HT1080 (cell line): Measurements from ENCODE around the gene FGD3. TPM values are rescaled to one million over a fixed set of nuclear protein-coding genes. Genes with fewer than 3 reads are reported as not detected.

Source experiments
- DNase-seq: peaks from one replicate; pipeline ENCODE4 v3.0.0-alpha.2; 2015; ENCODE audit warnings: low read depth
- total RNA-seq: library from RNA; depleted of rRNA; stranded (reverse); fragments of >200 nt; shearing (Covaris generic); gene quantifications from 2 replicates; pipeline ENCODE4 v1.2.3, GENCODE V29; 2014

The FGD3 gene
- total RNA-seq, 1 experiment from 2014 or later, result 0.06 TPM

DNA sequence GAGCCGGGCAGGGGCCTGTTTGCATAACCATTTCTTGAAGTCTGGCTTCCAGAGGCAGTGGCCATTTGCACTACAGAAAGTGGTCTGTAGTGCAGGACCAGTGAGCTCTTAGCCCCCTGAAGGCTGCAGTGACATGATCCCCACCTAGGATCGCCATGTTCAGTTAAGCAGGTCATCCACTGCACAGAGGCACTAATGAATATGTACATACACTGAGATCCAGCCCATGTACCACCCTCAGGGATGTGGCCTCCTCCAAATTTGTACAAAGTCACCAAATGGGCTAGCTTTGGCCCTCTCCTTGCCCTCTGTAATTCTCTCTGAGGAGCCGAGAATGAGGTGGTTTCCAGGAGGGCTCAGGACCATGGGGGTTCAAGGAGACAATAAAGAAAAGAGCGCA is 102.9 kb downstream of the FGD3 start:
- DNase-seq, result no peak

DNA sequence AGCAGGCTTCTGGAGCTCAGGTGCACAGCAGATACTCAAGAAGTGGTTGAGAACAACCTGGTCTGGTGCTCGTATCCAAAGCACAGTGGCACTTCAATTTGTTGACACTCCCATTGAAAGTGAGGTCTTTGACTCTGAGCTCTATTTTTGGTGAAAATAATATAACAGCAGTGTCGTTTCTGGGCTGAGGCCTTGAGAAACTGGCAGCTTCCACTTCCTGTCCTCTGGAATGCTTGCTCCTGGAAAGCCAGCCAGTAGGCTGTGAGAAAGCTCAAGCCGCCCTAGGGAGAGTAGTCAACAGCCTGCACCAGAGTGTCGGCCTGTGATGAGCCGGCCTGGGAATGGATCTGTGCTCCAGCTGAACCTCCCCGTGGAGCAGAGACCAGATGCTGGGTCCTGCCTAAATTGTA is 104.4 kb downstream of the FGD3 start:
- DNase-seq, result no peak

DNA sequence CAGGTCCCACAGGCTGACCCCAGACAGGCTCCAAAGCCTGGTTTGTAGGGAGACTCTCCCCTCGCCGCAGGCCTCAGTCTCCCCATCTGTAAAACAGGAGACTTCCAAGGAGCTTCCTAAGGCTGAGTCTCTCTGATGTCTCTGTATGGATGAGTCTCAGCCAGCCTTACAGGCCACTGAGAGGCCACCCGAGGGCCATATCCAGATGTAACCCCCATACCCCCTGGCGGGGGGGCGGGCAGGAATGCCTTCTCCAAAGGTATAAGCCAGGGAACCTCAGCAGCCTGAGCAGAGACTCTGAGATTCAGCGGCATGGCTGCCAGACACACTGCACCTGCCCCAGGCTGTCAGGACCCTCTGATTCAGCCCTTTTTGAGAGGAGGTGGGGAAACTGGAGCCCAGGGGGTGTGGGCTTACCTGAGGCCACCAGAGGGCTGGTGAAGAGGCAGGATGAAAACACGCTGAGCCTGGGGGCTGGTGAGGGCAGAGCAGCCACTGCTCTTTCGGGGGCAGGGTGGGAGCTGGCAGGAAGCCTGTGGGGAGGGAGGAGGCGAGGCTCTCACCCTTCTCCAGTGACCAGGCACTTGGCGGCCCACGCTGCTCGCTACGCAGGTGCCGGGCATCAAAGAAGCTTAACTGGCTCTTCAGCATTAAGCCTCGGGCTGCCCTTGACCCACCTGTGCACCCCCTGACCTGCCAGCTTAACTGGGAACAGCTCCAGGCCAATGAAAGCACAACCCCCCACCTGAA is 105.6 kb downstream of the FGD3 start:
- no peak for DNase-seq

DNA sequence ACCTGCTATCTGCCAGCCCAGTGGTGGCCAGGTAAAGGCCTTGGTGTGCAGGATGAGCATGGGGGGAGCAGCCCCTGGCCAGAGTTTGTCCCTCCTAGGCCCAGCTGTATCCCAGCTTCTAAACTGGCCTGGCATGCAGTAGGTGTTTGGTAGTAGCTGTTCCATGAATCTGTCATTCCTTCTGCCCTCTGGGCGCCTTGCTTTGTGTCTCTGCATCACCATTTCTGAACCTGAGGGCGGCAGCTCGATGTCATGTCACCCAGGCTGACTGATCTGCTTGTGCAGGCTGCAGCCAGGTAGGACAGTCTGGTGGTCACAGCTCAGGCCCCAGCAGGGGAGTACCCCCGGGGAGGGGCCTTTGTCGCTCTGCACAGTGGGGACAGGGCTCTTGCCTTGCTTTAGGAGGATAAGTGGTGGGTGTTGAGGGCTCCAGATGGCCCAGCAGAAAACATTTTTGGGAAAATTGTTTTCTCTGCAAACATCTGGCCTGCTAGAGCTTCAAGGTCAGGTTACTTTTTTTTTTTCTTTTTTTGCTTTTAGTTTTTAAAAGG is 106.5 kb downstream of the FGD3 start:
- DNase-seq, result no peak

DNA sequence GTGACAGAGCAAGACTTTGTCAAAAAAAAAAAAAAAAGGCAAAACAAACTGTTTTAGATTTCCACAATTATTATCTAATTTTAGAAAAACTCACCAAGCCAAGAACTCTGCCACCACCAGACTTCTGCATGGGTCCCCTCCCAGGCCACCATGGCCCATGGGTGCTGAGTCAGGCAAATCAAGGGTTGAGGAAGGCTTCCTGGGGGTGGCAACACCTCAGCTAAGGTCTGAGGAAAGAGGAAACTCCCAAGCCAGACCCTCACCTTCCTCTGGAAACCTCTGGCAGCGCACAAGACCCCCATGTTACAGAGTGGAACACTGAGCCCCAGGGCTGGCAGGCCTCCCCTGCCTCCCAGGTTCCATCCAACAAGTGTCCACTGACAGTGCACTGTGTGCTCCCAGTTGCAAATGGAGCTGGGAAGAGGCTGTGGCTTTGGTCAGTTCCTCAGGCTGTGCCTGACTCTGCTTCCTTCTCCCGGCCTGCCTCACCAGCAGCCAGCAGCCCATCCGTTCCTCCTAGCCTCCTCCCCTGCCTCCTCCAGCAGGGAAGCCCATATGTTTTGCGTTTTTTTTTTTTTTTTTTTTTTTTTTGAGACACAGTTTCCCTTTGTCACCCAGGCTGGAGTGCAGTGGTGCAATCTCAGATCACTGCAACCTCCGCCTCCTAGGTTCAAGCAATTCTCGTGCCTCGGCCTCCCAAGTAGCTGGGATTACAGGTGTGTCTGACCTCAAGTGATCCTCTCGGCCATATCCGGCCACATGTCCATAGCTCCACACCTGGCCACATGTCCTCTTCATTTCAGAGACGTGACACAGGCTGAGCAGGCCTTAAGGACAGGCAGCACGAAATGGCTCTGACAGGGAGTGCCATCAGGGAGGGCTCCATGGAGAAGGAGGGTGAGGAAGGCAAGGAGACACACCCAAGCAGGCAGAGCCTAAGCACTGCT is 107.7 kb downstream of the FGD3 start:
- DNase-seq, result no peak

DNA sequence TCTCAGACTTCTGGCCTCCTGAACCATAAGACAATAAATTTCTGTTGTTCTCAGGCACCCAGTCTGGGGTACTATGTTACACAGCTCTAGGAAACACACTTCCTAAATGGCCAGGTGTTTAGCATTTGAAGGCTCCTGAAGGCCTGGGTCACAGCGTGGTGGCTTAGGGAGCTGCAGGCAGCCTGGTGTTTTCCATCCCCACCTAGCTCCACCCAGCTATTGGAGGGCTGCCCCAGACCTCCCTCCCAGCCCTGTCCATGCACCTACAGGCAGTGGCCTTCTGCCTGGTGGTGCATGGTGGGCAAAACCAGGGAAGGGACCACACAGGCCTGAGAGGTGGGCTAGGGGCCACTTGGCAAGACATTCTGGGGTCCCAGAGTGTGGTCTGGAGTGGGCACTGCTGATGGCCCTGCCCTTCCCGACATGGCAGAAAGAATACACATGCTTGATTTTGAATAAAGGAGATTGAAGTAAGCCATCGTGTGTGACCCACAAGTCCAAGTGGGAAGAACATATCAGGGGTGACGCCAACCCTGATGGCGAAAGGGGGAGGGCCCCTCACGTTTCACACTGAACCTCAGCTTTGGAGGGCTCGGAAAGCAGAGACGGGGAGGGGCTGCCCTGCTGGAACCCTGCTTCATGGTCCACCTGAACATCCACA is 109.8 kb downstream of the FGD3 start:
- DNase-seq, result no peak

DNA sequence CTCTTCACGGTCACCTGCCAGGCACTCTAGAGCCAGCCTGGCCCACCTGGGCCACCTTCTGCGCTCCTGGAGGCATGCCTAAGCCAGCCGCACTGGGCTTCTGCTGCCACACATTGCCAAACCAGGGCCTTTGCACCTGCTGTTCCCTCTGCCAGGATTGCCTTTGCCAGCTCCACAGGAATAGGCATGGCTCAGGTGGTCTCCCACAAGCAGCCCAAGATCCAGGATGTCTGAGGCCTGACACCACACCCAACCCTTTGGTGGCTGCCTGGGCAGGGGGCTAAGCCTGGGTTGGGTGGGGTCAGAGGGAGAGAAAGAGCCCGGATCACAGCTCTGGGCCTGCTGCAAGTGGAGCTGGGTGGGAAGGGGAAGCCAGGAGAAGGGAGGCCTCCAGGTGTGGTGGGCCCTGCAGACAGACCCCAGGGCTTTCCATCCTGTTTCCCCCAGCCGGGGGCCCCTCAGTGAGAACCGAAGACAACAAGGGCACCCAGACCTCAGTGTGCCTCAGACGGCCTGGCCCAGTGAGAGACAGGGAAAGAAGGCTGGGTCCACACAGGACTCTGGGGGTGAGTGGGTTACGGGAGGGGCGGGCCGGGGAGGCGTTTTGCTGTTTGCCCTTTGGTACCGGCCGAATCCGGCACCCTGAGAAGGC is 110.5 kb downstream of the FGD3 start:
- DNase-seq, result no peak

DNA sequence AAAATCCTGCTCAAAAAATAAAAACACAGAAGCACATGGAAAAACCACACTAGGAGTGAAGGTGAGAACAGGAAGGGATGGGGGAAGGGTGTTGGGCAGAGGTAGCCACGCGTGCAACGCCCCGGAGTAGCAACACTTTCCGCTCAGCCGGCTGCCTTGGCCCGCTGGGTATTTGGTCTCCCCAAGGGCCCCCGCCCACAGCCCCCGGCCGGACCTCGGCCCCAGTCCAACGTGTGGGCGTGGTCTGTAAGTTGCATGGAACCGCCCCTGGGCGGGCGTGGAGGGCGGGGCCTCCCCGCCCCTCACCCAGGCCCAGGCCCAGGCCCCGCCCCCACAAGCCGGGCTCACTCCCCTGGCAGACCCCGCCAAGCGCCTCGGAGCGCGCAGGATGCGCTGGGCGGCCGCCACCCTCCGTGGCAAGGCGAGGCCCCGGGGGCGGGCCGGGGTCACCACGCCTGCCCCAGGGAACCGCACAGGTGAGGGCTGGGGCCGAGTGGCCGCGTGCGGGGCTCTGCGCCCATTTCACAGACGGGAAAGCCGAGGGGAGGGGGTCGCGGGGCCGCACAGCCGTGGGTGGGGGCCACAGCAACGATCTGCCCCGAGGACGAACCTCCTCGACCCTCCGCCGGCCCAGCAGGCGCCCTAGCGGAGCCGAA is 111.2 kb downstream of the FGD3 start, which contains the start of gene SUSD3:
Gene SUSD3 (plus strand): TSS at position 347 of the 656 bp plus-strand sequence. CDS start 42 bp downstream, at position 389.
- DNase-seq, result no peak

DNA sequence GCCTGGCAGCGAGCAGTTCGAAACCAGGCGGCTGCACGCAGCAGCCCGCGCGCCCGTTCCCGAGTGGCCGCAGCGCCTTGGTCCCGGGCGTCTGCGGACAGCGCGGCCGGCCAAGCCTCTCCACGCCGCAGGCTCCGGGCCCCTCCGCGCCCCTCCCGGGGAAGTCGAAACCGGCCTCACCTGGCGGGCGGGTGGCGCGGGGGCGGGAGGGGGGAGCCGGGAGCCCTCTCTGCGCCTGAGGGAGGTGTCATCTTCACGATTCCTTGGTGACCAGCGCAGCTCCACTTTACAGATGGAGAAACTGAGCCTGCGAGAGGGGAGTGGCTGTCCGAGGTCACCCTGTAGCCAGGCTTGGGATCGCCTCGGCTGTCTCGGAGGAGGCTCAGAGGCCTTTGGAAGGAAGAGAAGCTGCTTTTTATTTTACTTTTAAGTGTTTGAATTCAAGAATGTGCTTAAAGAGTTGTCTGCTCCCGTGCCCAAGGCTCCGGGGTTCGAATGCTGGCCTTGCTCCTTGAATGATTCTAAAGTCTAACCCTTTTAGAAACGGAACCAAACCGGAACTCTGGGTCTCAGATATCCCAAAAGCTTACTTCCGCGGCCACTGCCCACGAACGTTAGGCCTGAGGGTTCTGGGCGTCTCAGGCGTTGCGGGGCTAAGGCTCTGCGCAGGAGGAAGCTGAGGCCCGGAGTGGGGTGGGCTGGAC is 111.8 kb downstream of the FGD3 start:
- no peak for DNase-seq

DNA sequence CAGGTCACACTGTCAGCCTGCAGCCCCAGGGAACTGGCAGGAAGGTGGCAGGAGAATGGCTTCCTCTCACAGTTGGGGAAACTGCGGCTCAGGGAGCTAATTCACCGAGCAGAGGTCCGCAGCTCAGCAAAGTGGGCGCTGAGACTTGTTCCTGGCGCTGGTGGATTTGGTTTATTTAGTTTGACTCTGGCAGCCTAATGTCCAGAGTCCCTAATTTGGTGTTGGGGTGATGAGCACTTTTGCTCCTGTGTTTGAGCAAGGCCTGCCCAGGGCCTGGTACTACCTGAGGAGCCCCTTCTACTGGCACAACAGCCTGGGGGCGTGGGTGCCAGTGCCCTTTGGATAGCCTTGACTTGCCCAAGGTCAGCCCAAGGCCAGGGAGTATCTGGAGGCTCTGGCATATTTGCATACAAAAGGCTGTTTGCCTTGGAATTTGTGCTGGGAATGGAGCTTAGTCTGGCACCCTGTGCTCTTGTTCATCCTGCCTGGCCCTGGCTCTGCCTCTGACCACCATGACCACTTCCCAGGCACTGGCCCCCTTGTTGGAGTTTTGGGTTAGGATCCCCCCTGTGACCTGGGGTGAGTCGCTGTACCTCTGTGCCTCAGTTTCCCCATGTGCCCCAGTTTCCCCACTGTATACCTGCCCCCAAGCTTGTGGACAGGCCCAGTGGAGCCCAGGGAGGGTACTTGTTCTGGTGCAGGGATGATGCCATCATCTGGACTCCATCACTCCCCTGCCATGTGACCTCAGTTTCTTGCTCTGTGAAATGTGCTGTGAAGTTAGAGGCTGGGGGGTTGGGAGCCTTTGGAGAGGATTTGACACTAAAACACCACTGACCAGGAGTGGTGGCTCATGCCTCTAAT is 112.6 kb downstream of the FGD3 start:
- no peak for DNase-seq

DNA sequence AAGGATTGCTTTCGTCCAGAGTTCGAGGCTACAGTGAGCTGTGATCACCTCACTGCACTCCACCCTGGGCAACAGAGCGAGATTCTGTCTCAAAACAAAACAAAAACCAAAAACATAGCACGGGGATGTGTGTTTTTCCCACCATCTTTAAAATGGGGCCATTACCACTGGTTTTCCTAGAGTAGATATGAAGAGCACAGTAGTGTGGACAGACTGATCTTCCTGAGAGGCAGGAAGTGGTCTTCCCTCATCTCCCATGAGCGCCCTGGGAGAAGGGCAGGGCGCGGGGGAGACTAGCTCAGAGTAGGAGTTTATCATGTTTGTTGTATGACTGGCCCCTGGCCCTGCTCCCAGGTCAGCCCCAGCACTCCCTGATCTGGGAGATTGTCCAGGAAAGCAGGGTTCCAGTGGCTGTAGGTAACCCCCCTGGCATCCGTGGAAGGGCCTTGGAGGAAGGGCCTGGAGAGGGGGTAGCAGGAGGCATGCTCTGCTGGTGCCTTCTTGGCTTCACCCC is 113.5 kb downstream of the FGD3 start:
- DNase-seq, result peak; percentile 59

DNA sequence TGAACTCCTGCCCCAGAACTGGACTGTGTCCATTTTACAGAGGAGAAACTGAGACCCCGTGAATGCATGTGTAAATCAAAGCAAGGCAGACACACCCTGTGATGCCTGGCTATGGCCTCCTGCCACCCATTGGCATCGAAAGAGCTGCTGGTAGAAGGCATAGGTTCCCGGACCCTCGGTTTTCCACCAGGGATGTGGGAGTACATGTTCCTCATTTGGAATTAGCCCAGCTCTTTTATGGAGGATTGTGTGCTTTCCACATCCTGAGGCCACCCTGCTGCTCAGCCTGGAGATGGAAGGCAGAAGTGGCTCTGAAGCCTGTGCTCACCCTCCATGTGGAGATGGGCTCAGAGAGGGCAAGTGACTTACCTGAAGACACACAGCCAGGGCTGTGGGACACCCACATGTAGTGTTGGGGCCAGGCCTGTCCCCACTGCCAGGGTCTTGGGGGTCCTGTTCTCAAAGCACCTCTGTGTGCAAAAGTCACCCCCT is 114.0 kb downstream of the FGD3 start:
- DNase-seq, result no peak

DNA sequence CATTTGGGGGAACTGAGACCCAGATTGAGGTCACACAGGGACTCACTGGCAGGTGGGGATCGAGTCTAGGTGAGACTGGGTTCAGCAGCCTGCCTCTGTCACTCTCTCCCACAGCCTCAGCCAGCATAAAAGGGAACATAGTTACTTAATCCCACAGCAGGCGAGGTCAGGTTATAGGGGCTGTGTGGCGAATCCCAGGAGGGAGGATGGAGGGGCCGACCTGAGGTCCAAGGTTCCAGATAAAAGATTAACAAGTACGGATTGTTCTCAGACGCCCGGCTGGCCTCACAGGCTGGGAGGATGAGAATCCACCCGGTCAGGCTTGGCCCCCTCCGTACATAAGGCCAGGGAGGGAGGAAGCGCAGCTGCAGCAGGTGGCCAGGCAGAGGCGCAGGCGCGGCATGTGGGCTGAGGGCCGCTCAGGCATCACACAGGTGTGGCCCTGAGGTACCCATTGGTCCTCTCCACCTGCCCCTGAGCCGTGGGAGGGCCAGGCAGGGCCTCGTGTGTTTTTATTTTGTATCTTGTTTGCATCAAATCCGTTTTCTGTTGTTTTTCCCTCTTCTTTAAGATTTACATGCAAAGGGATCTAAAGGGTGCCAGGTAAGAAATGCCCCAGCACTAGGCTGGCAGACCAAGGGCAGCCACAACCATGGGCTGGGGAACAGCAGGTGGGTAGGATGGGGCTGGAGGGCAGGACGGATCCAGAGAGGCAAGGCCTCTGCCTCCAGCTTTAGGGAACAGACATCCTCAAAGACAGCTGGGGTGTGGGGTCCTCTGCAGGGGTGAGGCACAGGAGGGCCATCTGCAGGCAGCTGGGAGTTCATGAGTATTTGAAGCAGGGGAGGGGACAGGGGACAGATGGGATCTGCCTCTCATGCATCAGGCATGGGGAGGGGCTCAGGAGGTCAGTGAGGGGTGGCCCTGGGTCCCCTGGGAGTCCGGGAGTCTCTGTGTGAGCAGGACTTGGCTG is 114.8 kb downstream of the FGD3 start:
- DNase-seq, result no peak

DNA sequence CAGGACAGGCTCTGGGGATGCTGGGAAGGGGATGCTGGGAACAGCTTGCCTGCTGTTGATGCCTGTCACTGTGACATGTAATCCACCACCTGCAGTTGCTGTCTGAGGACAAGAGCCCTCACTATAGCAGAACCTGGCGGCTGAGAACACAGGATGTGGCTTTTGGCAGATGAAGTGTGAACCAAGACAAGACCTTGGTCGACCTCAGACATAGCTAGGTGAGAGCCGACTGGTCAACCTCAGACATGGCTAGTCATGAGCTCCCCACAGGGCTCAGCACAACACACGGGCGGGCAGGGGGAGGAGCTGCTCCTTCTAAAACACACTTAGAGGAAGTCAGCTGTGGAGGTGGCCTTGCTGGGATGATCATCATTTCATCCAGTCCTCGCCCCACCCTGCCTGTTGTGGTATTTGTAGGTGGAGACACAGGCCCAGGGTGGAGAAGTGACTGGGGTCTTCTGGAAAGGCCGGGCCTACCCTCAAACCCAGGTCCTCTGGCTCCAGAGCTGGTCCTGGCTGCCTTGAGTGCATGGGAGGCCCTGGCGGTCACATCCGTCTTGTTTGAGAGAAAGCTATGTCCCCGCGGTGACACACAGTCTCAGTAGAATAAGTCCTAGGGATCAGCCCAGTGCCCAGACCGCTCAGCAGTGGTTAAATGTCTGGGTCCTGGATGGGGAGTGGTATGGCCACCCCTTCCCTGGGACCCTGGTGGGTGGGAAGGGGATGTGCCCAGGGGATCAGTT is 117.2 kb downstream of the FGD3 start:
- peak; percentile 65 for DNase-seq

DNA sequence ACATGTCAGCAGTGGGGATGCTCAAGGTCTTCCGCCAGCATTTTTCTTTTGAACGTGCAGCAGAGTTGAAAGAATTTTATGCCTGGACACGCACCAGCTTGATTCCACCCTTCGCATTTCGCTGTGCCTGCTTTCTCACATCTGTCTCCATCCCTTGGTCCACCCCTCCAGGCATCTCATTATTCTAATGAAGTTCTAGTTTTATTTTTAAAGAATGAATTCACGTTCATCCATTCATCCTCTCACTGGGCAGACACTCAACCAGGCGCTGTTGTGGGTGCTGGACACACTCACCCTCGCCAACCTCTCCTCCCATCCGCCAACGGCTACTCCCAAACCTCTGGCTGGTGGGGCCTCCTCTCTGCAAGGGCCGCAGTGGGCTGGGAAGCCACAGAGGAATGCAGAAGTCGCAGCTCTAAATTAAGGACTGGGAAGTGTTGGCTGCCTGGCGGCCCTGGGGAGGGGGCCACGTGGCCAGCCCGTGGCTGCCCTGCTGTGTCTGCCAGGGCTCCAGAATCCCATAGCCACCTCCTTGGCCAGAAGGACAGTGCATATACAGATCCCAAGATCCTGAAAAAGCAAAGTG is 117.9 kb downstream of the FGD3 start:
- no peak for DNase-seq

DNA sequence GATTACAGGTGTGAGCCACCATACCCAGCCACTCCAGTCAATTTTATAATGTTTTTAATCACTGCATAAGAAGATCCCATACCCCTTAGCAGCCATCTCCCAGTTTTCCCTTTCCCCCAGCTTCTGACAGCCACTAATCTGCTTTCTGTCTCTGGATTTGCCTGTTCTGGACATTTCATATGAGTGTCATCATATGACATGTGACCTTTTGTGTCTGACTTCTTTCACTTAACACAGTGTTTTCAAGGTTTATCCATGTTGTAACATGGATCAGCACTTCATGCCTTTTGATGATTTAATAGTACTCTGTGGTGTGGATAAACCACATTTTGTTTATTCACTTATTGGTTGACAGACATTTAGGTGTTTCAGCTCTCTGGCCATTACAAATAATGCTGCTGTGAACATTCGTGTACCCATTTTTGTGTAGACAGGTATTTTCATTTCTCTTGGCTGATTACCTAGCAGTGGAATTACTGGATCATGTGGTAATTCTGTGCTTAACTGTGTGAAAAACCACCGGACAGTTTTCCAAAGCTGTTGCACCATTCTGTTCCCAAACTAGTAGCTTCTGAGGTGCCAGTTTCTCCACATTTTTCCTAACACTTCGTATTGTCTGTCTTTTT is 119.8 kb downstream of the FGD3 start:
- no peak for DNase-seq
